Omental fat pad (tissue), 4 donors: ENCODE measurements around the gene SNF8. TPM values are rescaled to one million over a fixed set of nuclear protein-coding genes. Genes with fewer than 3 reads are reported as not detected.

Experiments used
- ATAC-seq: fragments of 150-250 bp; one replicate; pipeline ENCODE4 v1.9.1; 2016; ENCODE audit warnings: mild to moderate bottlenecking, moderate library complexity; ENCODE audit not compliant: low FRiP score
- DNase-seq: peaks from one replicate; pipeline ENCODE4 v3.0.0-alpha.2; 2019; ENCODE audit warnings: low spot score
- CTCF ChIP-seq, 3 donors: fragments of 450-650 bp; IDR thresholded peaks; one replicate each; pipeline ENCODE4 v1.5.1; 2016 to 2017; ENCODE audit warnings: antibody characterized with exemption in 3 of 3, mild to moderate bottlenecking in 3 of 3, moderate library complexity in 2 of 3
- total RNA-seq, 4 donors: library from RNA; depleted of rRNA; stranded (reverse); fragments of >200 nt; gene quantifications; one replicate each; pipeline ENCODE4 v1.1.0, GENCODE V29; 2016

SNF8 gene
- total RNA-seq, 4 donors from 2014 or later: 64.0 to 91.9 (median 76.8) TPM

GRCh38 chr17:48985436-48986245 lies 41.0 kb upstream of the SNF8 start:
- ATAC-seq: no peak

GRCh38 chr17:48981927-48982539 lies 37.4 kb upstream of the SNF8 start:
- no peak for ATAC-seq
- no peak for TF ChIP-seq CTCF (IDR thresholded peaks at IDR 0.05)
- DNase-seq: no peak

More at GRCh38 chr17:48985436-48986245, 41.0 kb upstream of the SNF8 start:
- TF ChIP-seq CTCF (IDR thresholded peaks at IDR 0.05): no peak
- DNase-seq: no peak

GRCh38 chr17:48973806-48974205 lies 29.2 kb upstream of the SNF8 start:
- DNase-seq: no peak
- no peak for TF ChIP-seq CTCF (IDR thresholded peaks at IDR 0.05)
- no peak for ATAC-seq

GRCh38 chr17:48972749-48973097 lies 28.1 kb upstream of the SNF8 start:
- no peak for DNase-seq
- no peak for ATAC-seq
- TF ChIP-seq CTCF (IDR thresholded peaks at IDR 0.05): no peak

DNA sequence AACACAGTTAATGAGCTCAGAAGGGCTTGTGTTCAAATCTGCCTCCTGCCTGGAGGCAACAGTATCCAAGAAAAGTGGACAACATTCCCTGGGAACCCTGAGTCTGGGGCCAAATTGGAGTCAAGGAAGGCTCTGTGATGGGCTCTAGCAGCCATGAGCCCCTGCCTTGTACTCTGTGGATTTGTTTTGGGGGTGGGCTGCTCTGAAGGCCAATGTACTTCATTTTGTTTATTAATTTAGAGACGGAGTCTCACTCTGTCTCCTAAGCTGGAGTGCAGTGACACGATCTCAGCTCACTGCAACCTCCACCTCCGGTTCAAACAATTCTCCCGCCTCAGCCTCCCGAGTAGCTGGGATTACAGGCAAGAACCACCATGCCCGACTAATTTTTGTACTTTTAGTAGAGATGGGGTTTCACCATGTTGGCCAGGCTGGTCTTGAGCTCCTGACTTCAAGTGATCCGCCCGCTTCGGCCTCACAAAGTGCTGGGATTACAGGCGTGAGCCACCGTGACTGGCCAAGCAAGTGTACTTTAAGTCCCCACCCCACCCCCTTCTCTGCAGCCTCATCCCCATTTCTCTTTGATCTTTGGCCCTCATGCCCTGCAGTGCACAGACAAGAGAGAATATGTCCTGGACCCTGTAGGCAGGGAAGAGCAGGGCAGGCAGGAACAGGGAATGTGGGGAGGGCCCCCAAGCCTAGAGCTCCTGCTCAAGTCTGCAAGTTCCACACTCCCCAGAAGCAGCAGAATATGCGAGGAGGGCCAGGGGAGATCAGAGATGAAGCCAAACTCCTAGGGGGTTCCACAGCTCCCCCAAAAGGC lies 26.4 kb upstream of the SNF8 start:
- DNase-seq: no peak
- no peak for ATAC-seq
- TF ChIP-seq CTCF (IDR thresholded peaks at IDR 0.05): no peak

DNA sequence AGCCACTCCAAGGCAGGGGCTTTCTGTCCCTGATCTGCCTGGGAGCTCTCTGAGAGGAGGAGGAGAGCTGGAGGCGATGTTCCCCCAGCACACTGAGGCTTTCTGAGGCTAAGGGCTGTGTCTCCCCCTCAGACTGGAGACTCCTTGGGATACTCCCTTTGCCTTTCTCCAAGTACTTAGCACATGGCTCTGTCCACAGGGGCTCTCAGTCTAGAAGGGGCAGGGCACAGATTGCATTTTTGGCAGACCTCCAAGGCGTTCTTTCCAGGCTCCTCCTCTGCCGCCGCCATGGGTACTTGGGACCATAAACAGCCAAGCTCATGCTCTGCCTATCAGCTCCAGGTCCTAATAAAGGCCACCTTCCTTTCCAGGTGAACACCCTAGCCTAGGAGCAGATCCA lies 25.6 kb upstream of the SNF8 start:
- ATAC-seq: no peak
- DNase-seq: no peak
- no peak for TF ChIP-seq CTCF (IDR thresholded peaks at IDR 0.05)
